ENCODE data around the gene NPAS1.
"Not testable (repeated sequence)": the region's sequence is repeated elsewhere in the genome, so short reads cannot be mapped to it uniquely, and the experiment has no call there.

Gene NPAS1

GRCh38 chr19:47050562-47050961 is 30.9 kb downstream of the NPAS1 start:
- DNase-seq, result not testable (repeated sequence)

- no peak for DNase-seq
Measured at GRCh38 chr19:47056411-47056810, 36.8 kb downstream of the NPAS1 start.

GRCh38 chr19:47057328-47057727 is 37.7 kb downstream of the NPAS1 start:
- no peak for DNase-seq

- no peak for DNase-seq
Measured at GRCh38 chr19:47058621-47059022, 39.0 kb downstream of the NPAS1 start.

GRCh38 chr19:47063874-47064273 is 44.2 kb downstream of the NPAS1 start:
- DNase-seq, result no peak

- DNase-seq, result no peak
Measured at GRCh38 chr19:47065242-47065641, 45.6 kb downstream of the NPAS1 start.

- DNase-seq, result no peak
Measured at GRCh38 chr19:47066376-47067214, 47.0 kb downstream of the NPAS1 start.

- DNase-seq, result no peak
Measured at GRCh38 chr19:47067215-47067847, 47.7 kb downstream of the NPAS1 start.

GRCh38 chr19:47068246-47068645 is 48.6 kb downstream of the NPAS1 start:
- DNase-seq, result no peak

GRCh38 chr19:47068876-47069406 is 49.3 kb downstream of the NPAS1 start:
- DNase-seq, result no peak

- DNase-seq, result no peak
Measured at GRCh38 chr19:47069795-47070194, 50.2 kb downstream of the NPAS1 start.

GRCh38 chr19:47070756-47071155 is 51.1 kb downstream of the NPAS1 start:
- DNase-seq, result no peak

- no peak for DNase-seq
Measured at GRCh38 chr19:47071731-47072130, 52.1 kb downstream of the NPAS1 start.

GRCh38 chr19:47072323-47072722 is 52.7 kb downstream of the NPAS1 start:
- DNase-seq, result no peak

- DNase-seq, result no peak
Measured at GRCh38 chr19:47073574-47073973, 53.9 kb downstream of the NPAS1 start.

GRCh38 chr19:47074621-47075020 is 55.0 kb downstream of the NPAS1 start:
- DNase-seq, result no peak

GRCh38 chr19:47075179-47075810 is 55.7 kb downstream of the NPAS1 start:
- no peak for DNase-seq

GRCh38 chr19:47075941-47076340 is 56.3 kb downstream of the NPAS1 start:
- DNase-seq, result no peak

- DNase-seq, result not testable (repeated sequence)
Measured at GRCh38 chr19:47078351-47078750, 58.7 kb downstream of the NPAS1 start.

GRCh38 chr19:47081095-47081494 is 61.5 kb downstream of the NPAS1 start:
- no peak for DNase-seq

- DNase-seq, result no peak
Measured at GRCh38 chr19:47082493-47082892, 62.9 kb downstream of the NPAS1 start.

- DNase-seq, result no peak
Measured at GRCh38 chr19:47084879-47085439, 65.3 kb downstream of the NPAS1 start.

GRCh38 chr19:47086280-47086679 is 66.6 kb downstream of the NPAS1 start:
- DNase-seq, result no peak

All from stimulated activated CD4-positive, alpha-beta T cell treated with anti-CD3 and anti-CD28 coated beads, Interleukin-15, amount 100 ng/mL, for 24 hours (primary cell).